GM12865 (cell line): Measurements from ENCODE around the gene ZBTB1.
A peak's percentile ranks its signal among the peaks of the same experiment; 100 is the strongest.

Source experiments
- DNase-seq: peaks from one replicate; pipeline ENCODE4 v3.0.0; 2010; ENCODE audit warnings: low read depth
- H3K4me3 ChIP-seq: 2 replicates; pipeline ENCODE4 v1.5.1; 2011; ENCODE audit warnings: mild to moderate bottlenecking, low read depth, low read length, control low read depth
- TF ChIP-seq, protein P1 (sequence below): IDR thresholded peaks from 2 replicates; pipeline ENCODE4 v1.5.1; 2011; ENCODE audit warnings: low read length, control low read depth, low read depth, inconsistent platforms; ENCODE audit not compliant: insufficient read depth; ENCODE audit errors: missing control alignments

The ZBTB1 gene

DNA sequence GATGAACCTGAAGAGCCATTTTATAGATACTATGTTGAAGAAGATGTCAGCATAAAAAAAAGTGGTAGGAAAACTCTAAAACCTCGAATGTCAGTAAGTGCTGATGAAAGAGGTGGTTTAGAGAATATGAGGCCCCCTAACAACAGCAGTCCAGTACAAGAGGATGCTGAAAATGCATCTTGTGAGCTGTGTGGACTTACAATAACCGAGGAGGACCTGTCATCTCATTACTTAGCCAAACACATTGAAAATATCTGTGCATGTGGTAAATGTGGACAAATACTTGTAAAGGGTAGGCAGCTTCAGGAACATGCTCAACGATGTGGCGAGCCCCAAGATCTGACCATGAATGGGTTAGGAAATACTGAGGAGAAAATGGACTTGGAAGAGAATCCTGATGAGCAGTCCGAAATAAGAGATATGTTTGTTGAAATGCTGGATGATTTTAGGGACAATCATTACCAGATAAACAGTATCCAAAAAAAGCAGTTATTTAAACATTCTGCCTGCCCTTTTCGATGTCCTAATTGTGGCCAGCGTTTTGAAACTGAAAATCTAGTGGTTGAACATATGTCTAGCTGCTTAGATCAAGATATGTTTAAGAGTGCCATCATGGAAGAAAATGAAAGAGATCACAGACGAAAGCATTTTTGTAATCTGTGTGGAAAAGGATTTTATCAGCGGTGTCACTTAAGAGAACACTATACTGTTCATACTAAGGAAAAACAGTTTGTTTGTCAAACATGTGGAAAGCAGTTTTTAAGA is 18.2 kb downstream of the ZBTB1 start:
- H3K4me3 ChIP-seq = no peak overlapping the region
- TF ChIP-seq, protein P1, sequence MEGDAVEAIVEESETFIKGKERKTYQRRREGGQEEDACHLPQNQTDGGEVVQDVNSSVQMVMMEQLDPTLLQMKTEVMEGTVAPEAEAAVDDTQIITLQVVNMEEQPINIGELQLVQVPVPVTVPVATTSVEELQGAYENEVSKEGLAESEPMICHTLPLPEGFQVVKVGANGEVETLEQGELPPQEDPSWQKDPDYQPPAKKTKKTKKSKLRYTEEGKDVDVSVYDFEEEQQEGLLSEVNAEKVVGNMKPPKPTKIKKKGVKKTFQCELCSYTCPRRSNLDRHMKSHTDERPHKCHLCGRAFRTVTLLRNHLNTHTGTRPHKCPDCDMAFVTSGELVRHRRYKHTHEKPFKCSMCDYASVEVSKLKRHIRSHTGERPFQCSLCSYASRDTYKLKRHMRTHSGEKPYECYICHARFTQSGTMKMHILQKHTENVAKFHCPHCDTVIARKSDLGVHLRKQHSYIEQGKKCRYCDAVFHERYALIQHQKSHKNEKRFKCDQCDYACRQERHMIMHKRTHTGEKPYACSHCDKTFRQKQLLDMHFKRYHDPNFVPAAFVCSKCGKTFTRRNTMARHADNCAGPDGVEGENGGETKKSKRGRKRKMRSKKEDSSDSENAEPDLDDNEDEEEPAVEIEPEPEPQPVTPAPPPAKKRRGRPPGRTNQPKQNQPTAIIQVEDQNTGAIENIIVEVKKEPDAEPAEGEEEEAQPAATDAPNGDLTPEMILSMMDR = no peak
- no peak for DNase-seq

DNA sequence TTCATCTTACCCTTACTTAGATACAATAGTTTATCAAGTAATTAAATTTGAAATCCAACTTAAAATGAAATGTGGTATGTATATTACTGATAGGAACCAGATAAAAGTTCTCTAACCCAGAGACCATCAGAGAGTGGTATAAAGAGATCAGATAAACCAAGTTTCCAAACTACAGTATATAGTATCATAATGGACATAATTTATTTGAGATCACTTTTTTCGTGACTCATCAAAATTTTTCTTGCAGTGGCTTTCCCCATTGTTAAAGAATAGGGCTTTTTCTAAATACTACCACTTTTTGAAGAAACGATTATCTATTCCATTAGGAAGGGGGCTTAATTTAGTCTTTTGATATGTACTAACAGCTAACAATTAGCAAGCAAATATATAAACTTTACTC is 20.8 kb downstream of the ZBTB1 start:
- no peak overlapping the region for H3K4me3 ChIP-seq
- TF ChIP-seq, protein P1 = no peak
- no peak for DNase-seq

DNA sequence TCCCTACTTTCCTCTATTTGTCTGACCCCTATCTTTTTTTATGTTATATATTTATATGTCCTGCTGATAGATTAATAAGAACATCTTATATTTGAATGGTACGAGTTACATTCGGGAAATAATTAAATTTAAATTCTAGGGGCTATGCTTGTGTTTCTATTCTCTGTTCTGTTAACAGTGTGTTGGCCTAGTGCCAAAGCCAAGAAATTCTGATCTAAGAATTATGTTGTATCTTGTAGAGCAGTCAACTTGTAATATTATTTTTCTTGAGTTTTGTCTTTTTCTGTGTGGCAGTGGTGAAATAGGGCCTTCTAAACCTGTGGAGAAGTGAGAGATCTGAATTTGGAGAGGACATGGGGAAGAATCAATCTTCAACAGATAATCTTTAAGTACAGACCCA is 27.0 kb downstream of the ZBTB1 start:
- TF ChIP-seq, protein P1 = no peak
- no peak for DNase-seq

DNA sequence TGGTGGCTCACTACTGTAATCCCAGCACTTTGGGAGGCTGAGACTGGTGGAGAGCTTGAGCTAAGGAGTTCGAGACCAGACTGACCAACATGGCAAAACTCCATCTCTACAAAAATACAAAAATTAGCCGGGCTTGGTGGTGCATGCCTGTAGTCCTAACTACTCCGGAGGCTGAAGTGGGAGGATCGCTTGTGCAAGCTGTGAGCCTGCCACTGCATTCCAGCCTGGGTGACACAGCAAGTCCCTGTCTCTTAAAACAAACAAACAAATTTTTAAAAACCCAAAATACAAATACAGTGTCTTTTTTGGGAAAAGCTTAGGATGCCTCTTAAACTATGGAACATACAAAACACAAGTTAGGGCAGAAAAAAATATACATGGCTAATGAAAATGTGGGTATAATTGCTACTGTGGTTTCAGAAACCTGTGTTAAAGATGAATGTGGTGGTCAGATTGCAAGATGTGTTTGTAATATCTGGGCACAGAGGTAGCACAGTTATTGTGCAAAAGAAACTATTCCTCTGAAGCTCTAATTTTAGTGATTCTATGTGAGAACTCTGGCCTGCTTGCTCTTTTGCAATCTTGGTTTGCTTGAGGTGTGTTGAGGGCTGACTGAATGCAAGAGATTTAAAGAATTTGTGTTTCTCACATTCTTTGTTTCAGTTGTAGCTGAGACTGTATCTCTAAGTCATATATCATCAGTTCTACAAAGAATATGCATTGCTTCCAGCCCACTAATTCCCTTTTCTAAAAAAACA is 32.1 kb downstream of the ZBTB1 start:
- no peak for DNase-seq
- TF ChIP-seq, protein P1 = no peak
- H3K4me3 ChIP-seq = no peak overlapping the region

More for the DNA sequence above, 27.0 kb downstream of the ZBTB1 start:
- H3K4me3 ChIP-seq = no peak overlapping the region

DNA sequence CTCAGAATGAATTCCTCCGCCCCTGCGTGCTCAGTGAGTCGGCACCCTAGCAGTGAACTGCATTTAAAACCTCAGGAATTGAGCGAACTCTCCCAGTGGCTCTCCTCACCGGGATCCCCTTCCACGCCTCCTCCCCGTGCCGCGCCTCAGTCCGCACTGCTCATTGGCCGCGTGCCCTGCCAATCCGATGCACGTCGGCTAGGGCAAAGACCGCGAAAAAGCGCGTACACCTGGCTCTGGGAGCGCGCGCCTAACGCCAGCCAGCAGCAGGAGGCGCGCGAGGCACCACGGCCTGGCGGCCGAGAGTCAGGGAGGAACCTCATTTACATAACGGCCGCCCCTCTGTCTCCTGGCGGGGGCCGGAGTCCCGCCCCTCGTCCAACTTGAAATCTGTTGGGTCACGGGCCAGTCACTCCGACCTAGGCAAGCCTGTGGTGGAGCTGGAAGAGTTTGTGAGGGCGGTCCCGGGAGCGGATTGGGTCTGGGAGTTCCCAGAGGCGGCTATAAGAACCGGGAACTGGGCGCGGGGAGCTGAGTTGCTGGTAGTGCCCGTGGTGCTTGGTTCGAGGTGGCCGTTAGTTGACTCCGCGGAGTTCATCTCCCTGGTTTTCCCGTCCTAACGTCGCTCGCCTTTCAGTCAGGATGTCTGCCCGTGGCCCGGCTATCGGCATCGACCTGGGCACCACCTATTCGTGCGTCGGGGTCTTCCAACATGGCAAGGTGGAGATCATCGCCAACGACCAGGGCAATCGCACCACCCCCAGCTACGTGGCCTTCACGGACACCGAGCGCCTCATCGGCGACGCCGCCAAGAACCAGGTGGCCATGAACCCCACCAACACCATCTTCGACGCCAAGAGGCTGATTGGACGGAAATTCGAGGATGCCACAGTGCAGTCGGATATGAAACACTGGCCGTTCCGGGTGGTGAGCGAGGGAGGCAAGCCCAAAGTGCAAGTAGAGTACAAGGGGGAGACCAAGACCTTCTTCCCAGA is 35.9 kb downstream of the ZBTB1 start, which contains the start of gene HSPA2:
HSPA2 (plus strand) TSS at position 534 of the 995 bp plus-strand sequence; CDS start at position 643, 109 bp downstream.
- peak; percentile 99 for DNase-seq
- peak within 1 kb of the TSS; percentile 82 for H3K4me3 ChIP-seq
- TF ChIP-seq, protein P1 = peak; percentile 68

DNA sequence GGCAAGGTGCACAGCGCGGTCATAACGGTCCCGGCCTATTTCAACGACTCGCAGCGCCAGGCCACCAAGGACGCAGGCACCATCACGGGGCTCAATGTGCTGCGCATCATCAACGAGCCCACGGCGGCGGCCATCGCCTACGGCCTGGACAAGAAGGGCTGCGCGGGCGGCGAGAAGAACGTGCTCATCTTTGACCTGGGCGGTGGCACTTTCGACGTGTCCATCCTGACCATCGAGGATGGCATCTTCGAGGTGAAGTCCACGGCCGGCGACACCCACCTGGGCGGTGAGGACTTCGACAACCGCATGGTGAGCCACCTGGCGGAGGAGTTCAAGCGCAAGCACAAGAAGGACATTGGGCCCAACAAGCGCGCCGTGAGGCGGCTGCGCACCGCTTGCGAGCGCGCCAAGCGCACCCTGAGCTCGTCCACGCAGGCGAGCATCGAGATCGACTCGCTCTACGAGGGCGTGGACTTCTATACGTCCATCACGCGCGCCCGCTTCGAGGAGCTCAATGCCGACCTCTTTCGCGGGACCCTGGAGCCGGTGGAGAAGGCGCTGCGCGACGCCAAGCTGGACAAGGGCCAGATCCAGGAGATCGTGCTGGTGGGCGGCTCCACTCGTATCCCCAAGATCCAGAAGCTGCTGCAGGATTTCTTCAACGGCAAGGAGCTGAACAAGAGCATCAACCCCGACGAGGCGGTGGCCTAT is 36.8 kb downstream of the ZBTB1 start:
- TF ChIP-seq, protein P1 = no peak
- peak; percentile 24 for DNase-seq
- H3K4me3 ChIP-seq = no peak overlapping the region
